HepG2 (cell line): Measurements from ENCODE around the gene FNDC3B. TPM values are rescaled to one million over a fixed set of nuclear protein-coding genes. Genes with fewer than 3 reads are reported as not detected.

Experiments
- ATF7 ChIP-seq, 2 experiments: fragments of 450-650 bp in 1 of 2; sonication (generic) in 1 of 2; formaldehyde crosslinking in 1 of 2; IDR thresholded peaks; 2 replicates each; pipeline versions ENCODE4 v1.4.0 to v1.6.1; 2016 to 2020; ENCODE audit warnings: antibody characterized with exemption in 1 of 2, mild to moderate bottlenecking in 1 of 2, missing genetic modification reagents in 1 of 2
- DNMT1 ChIP-seq: sonication (generic); formaldehyde crosslinking; IDR thresholded peaks from 2 replicates; pipeline ENCODE4 v1.5.1; 2020; ENCODE audit warnings: mild to moderate bottlenecking, missing genetic modification reagents
- FOSL1 ChIP-seq: sonication (generic); formaldehyde crosslinking; IDR thresholded peaks from 2 replicates; pipeline ENCODE4 v1.9.0; 2021; ENCODE audit warnings: missing genetic modification reagents, borderline replicate concordance
- HOXA9 ChIP-seq: sonication (generic); formaldehyde crosslinking; IDR thresholded peaks from 2 replicates; pipeline ENCODE4 v1.8.1; 2022; ENCODE audit warnings: missing genetic modification reagents, mild to moderate bottlenecking, moderate library complexity, borderline replicate concordance
- ISL2 ChIP-seq: sonication (generic); formaldehyde crosslinking; IDR thresholded peaks from 2 replicates; pipeline ENCODE4 v1.5.0; 2020; ENCODE audit warnings: missing genetic modification reagents
- KLF16 ChIP-seq, 2 experiments: sonication (generic) in 1 of 2; formaldehyde crosslinking in 1 of 2; IDR thresholded peaks; 2 replicates each; pipeline versions ENCODE4 v1.6.1 to v1.8.0; 2016 to 2023; ENCODE audit warnings: missing genetic modification reagents in 2 of 2, missing compliant biosample characterization in 1 of 2
- MED1 ChIP-seq: sonication (generic); formaldehyde crosslinking; IDR thresholded peaks from 2 replicates; pipeline ENCODE4 v1.4.0; 2020; ENCODE audit warnings: missing genetic modification reagents
- MED8 ChIP-seq: sonication (generic); formaldehyde crosslinking; IDR thresholded peaks from 2 replicates; pipeline ENCODE4 v1.8.1; 2023; ENCODE audit warnings: mild to moderate bottlenecking, missing genetic modification reagents; ENCODE audit not compliant: insufficient replicate concordance
- MTF1 ChIP-seq: sonication (generic); formaldehyde crosslinking; IDR thresholded peaks from 2 replicates; pipeline ENCODE4 v1.5.0; 2020; ENCODE audit warnings: missing genetic modification reagents
- SMAD1 ChIP-seq: sonication (generic); formaldehyde crosslinking; IDR thresholded peaks from 2 replicates; pipeline ENCODE4 v1.4.0; 2020; ENCODE audit warnings: missing genetic modification reagents, low read depth, mild to moderate bottlenecking, borderline replicate concordance
- ZKSCAN1 ChIP-seq: fragments of 150-350 bp; IDR thresholded peaks from 2 replicates; pipeline ENCODE4 v1.6.1; 2014; ENCODE audit warnings: low read length
- ZNF10 ChIP-seq: sonication (generic); formaldehyde crosslinking; IDR thresholded peaks from 2 replicates; pipeline ENCODE4 v1.4.0; 2020; ENCODE audit warnings: mild to moderate bottlenecking, low read depth, missing genetic modification reagents, borderline replicate concordance
- ZNF382 ChIP-seq: sonication (generic); formaldehyde crosslinking; IDR thresholded peaks from 2 replicates; pipeline ENCODE4 v1.5.0; 2020; ENCODE audit warnings: missing genetic modification reagents, mild to moderate bottlenecking, borderline replicate concordance
- ZNF543 ChIP-seq: sonication (generic); formaldehyde crosslinking; IDR thresholded peaks from 2 replicates; pipeline ENCODE4 v1.4.0; 2020; ENCODE audit warnings: mild to moderate bottlenecking, missing genetic modification reagents
- ZNF552 ChIP-seq: sonication (generic); formaldehyde crosslinking; IDR thresholded peaks from 2 replicates; pipeline ENCODE4 v1.9.0; 2022; ENCODE audit warnings: missing genetic modification reagents, mild to moderate bottlenecking, borderline replicate concordance
- ZNF615 ChIP-seq: sonication (generic); formaldehyde crosslinking; IDR thresholded peaks from 2 replicates; pipeline ENCODE4 v1.5.0; 2020; ENCODE audit warnings: mild to moderate bottlenecking, missing genetic modification reagents, borderline replicate concordance
- ZNF616 ChIP-seq: sonication (generic); formaldehyde crosslinking; IDR thresholded peaks from 2 replicates; pipeline ENCODE4 v1.5.0; 2020; ENCODE audit warnings: low read depth, mild to moderate bottlenecking, missing genetic modification reagents
- ZNF724P ChIP-seq: sonication (generic); formaldehyde crosslinking; IDR thresholded peaks from 2 replicates; pipeline ENCODE4 v1.8.0; 2022; ENCODE audit warnings: missing genetic modification reagents, borderline replicate concordance
- ZSCAN30 ChIP-seq: sonication (generic); formaldehyde crosslinking; IDR thresholded peaks from 2 replicates; pipeline ENCODE4 v1.5.0; 2020; ENCODE audit warnings: mild to moderate bottlenecking, missing genetic modification reagents
- ZSCAN9 ChIP-seq: IDR thresholded peaks from 2 replicates; pipeline ENCODE4 v1.6.1; 2016; ENCODE audit warnings: borderline replicate concordance
- polyA plus RNA-seq, 8 experiments: library from polyadenylated mRNA; depleted of rRNA in 3 of 8; stranded (reverse) in 7 of 8; unstranded in 1 of 8; fragments of >200 nt; fragmentation: Illumina TruSeq in 4 of 8; extraction: Trizol in 4 of 8; gene quantifications; 2 replicates each; pipeline versions ENCODE4 v1.2.1 to v1.2.3, GENCODE V29; 2011 to 2016; ENCODE audit warnings: low read depth in 4 of 8, missing spikeins in 1 of 8, mixed read lengths in 1 of 8; ENCODE audit not compliant: insufficient read depth in 1 of 8
- total RNA-seq, 5 experiments: library from RNA; depleted of rRNA; stranded (reverse); fragments of >200 nt; fragmentation: Illumina TruSeq; extraction: Trizol; gene quantifications; 2 replicates each; pipeline ENCODE4 v1.2.3, GENCODE V29; 2016; ENCODE audit warnings: low read depth in 1 of 5
- TF ChIP-seq, protein P1 (sequence below): sonication (generic); formaldehyde crosslinking; IDR thresholded peaks from 2 replicates; pipeline ENCODE4 v1.4.0; 2020; ENCODE audit warnings: missing genetic modification reagents, borderline replicate concordance
- TF ChIP-seq, protein P2 (sequence below): IDR thresholded peaks from 2 replicates; pipeline ENCODE4 v1.6.1; 2018; ENCODE audit warnings: missing genetic modification reagents
- TF ChIP-seq, protein P3 (sequence below): sonication (generic); formaldehyde crosslinking; IDR thresholded peaks from 2 replicates; pipeline ENCODE4 v1.4.0; 2020; ENCODE audit warnings: missing genetic modification reagents, low read depth, mild to moderate bottlenecking, borderline replicate concordance
- TF ChIP-seq, protein P4 (sequence below): sonication (generic); formaldehyde crosslinking; IDR thresholded peaks from 2 replicates; pipeline ENCODE4 v1.5.0; 2020; ENCODE audit warnings: missing genetic modification reagents

Gene FNDC3B
- total and polyA plus RNA-seq, 2 of the 13 experiments (the other 11 are each of a cell fraction or from before 2014, with no cell fraction given): 74.8 to 103 TPM

DNA sequence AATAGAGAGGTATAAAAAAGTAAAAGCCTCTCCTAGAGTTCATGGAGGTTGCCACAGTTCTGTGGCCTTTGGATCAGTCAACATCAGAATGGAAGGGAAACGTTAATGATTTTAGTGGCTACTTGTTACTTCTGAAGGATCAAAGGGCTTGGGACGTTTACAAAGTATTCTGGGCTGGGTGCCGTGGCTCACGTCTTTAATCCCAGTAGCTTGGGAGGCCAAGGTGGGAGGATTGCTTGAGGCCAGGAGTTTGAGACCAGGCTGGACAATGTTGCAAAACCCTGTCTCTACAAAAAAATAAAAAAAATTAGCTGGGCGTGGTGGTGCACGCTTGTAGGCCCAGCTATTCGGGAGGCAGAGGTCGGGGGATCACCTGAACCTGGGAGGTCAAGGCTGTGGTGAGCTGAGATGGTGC is 44.6 kb downstream of the FNDC3B start (continued):
- TF ChIP-seq, protein P1, sequence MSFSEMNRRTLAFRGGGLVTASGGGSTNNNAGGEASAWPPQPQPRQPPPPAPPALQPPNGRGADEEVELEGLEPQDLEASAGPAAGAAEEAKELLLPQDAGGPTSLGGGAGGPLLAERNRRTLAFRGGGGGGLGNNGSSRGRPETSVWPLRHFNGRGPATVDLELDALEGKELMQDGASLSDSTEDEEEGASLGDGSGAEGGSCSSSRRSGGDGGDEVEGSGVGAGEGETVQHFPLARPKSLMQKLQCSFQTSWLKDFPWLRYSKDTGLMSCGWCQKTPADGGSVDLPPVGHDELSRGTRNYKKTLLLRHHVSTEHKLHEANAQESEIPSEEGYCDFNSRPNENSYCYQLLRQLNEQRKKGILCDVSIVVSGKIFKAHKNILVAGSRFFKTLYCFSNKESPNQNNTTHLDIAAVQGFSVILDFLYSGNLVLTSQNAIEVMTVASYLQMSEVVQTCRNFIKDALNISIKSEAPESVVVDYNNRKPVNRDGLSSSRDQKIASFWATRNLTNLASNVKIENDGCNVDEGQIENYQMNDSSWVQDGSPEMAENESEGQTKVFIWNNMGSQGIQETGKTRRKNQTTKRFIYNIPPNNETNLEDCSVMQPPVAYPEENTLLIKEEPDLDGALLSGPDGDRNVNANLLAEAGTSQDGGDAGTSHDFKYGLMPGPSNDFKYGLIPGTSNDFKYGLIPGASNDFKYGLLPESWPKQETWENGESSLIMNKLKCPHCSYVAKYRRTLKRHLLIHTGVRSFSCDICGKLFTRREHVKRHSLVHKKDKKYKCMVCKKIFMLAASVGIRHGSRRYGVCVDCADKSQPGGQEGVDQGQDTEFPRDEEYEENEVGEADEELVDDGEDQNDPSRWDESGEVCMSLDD (CRISPR knock-in tag): no peak
- TF ChIP-seq, protein P2, sequence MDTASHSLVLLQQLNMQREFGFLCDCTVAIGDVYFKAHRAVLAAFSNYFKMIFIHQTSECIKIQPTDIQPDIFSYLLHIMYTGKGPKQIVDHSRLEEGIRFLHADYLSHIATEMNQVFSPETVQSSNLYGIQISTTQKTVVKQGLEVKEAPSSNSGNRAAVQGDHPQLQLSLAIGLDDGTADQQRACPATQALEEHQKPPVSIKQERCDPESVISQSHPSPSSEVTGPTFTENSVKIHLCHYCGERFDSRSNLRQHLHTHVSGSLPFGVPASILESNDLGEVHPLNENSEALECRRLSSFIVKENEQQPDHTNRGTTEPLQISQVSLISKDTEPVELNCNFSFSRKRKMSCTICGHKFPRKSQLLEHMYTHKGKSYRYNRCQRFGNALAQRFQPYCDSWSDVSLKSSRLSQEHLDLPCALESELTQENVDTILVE (CRISPR knock-in tag): no peak
- TF ChIP-seq ZNF552 (CRISPR knock-in tag): no peak
- no peak for TF ChIP-seq FOSL1 (CRISPR knock-in tag)
- no peak for TF ChIP-seq DNMT1 (CRISPR knock-in tag)
- no peak for TF ChIP-seq ZNF724P (CRISPR knock-in tag)
- TF ChIP-seq MED8: peak; percentile 44
- no peak for TF ChIP-seq ZKSCAN1
- no peak for TF ChIP-seq MTF1 (CRISPR knock-in tag)
- no peak for TF ChIP-seq ZSCAN30 (CRISPR knock-in tag)
- no peak for TF ChIP-seq ZNF543 (CRISPR knock-in tag)
- TF ChIP-seq ATF7 (IDR thresholded peaks at IDR 0.05): no peak
- TF ChIP-seq ATF7 (CRISPR knock-in tag; IDR thresholded peaks at IDR 0.05): no peak
- peak; percentile 93 for TF ChIP-seq ISL2
- TF ChIP-seq HOXA9 (CRISPR knock-in tag): no peak
- TF ChIP-seq ZSCAN9: 0 out of 2 replicates have a peak, but pooled peaks have one; percentile 42
- TF ChIP-seq ZNF10: no peak
- TF ChIP-seq ZNF382 (CRISPR knock-in tag): no peak
- TF ChIP-seq, protein P3, sequence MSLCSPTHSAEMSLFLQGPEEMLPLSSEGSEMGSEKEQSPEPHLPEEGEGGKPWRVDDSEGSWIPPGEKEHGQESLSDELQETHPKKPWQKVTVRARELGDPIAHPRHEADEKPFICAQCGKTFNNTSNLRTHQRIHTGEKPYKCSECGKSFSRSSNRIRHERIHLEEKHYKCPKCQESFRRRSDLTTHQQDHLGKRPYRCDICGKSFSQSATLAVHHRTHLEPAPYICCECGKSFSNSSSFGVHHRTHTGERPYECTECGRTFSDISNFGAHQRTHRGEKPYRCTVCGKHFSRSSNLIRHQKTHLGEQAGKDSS (CRISPR knock-in tag): no peak
- no peak for TF ChIP-seq ZNF615 (CRISPR knock-in tag)
- TF ChIP-seq ZNF616: no peak
- no peak for TF ChIP-seq SMAD1 (CRISPR knock-in tag)
- TF ChIP-seq MED1 (CRISPR knock-in tag): peak; percentile 97
- TF ChIP-seq, protein P4, sequence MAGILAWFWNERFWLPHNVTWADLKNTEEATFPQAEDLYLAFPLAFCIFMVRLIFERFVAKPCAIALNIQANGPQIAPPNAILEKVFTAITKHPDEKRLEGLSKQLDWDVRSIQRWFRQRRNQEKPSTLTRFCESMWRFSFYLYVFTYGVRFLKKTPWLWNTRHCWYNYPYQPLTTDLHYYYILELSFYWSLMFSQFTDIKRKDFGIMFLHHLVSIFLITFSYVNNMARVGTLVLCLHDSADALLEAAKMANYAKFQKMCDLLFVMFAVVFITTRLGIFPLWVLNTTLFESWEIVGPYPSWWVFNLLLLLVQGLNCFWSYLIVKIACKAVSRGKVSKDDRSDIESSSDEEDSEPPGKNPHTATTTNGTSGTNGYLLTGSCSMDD: no peak
- no peak for TF ChIP-seq KLF16 (CRISPR knock-in tag; IDR thresholded peaks at IDR 0.05)
